Gastrocnemius medialis (tissue), 4 donors: ENCODE results near the gene CLC.

Source experiments
- POLR2A ChIP-seq, 2 donors: fragments of 450-650 bp; IDR thresholded peaks; one replicate each; pipeline ENCODE4 v1.6.1; 2017; ENCODE audit warnings: antibody characterized with exemption in 2 of 2, mild to moderate bottlenecking in 2 of 2, moderate library complexity in 2 of 2
- TF ChIP-seq, protein P1 (sequence below), 5 experiments: fragments of 450-650 bp in 3 of 5; fragments of 200-600 bp in 2 of 5; sonication (generic) in 2 of 5; IDR thresholded peaks in 4 of 5; conservative IDR thresholded peaks in 1 of 5; 1 replicate in 4 of 5; 2 replicates in 1 of 5; pipeline ENCODE4 v1.5.1; 2016 to 2019; ENCODE audit warnings: antibody characterized with exemption in 5 of 5, mild to moderate bottlenecking in 3 of 5, moderate library complexity in 3 of 5

DNA sequence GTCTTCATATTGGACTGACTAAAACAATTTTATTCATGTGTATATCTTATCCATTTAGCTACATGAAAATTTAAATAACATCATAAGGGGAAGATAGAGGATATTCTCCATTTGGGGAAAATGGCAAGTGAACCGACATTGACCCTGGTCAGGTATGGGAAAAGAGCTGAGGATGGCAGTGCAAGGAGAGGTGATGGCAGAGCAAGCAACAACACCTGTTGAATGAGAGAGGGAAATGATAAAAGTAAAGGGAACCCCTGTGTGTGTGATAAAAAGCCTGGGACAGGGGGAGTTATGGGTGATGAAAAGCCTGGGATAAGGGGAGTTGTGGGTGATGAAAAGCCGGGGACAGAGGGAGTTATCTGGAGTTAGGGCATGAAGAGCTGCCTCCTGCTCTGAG lies 4.0 kb downstream of the CLC start:
- TF ChIP-seq, protein P1, sequence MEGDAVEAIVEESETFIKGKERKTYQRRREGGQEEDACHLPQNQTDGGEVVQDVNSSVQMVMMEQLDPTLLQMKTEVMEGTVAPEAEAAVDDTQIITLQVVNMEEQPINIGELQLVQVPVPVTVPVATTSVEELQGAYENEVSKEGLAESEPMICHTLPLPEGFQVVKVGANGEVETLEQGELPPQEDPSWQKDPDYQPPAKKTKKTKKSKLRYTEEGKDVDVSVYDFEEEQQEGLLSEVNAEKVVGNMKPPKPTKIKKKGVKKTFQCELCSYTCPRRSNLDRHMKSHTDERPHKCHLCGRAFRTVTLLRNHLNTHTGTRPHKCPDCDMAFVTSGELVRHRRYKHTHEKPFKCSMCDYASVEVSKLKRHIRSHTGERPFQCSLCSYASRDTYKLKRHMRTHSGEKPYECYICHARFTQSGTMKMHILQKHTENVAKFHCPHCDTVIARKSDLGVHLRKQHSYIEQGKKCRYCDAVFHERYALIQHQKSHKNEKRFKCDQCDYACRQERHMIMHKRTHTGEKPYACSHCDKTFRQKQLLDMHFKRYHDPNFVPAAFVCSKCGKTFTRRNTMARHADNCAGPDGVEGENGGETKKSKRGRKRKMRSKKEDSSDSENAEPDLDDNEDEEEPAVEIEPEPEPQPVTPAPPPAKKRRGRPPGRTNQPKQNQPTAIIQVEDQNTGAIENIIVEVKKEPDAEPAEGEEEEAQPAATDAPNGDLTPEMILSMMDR (IDR thresholded peaks at IDR 0.05 in 4 of 5, conservative IDR thresholded peaks at IDR 0.05 in 1 of 5): no peak
- TF ChIP-seq POLR2A (IDR thresholded peaks at IDR 0.05): no peak
